ENCODE data around the gene TANGO2. TPM values are rescaled to one million over a fixed set of nuclear protein-coding genes. Genes with fewer than 3 reads are reported as not detected.

Gene TANGO2
- total and polyA plus RNA-seq, 2 donors (not counting 1 experiment from before 2014, with no cell fraction given): 75.5 to 75.6 TPM

DNA sequence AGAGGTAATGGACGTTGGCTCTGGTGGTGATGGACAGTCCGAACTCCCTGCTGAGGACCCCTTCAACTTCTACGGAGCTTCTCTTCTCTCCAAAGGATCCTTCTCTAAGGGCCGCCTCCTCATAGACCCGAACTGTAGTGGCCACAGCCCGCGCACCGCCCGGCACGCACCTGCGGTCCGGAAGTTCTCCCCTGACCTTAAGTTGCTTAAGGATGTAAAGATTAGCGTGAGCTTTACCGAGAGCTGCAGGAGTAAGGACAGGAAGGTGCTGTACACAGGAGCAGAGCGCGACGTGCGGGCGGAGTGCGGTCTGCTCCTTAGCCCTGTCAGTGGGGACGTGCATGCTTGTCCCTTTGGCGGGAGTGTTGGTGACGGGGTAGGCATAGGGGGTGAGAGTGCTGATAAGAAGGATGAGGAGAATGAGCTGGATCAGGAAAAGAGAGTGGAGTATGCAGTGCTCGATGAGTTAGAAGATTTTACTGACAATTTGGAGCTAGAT is 65.2 kb downstream of the TANGO2 start:
- peaks cover 26% of the 10 kb centered on the region for H3K4me1 Mint-ChIP-seq
- no peak overlapping the region for H3K27ac Mint-ChIP-seq
- TF ChIP-seq EZH2 (IDR thresholded peaks at IDR 0.05; ENCODE audit: borderline replicate concordance, insufficient read depth, low read depth, low read length, poor library complexity, severe bottlenecking) (no peak), CTCF (IDR thresholded peaks at IDR 0.05) (no peak)
- Histone ChIP-seq H3K4me3 (ENCODE audit: control extremely low read depth in 1 of 5, extremely low read depth in 1 of 5, insufficient read depth in 1 of 5, low read depth in 2 of 5, low read length in 4 of 5) (no peak overlapping the region), H3K79me2 (ENCODE audit: control insufficient read depth, insufficient read depth, low read length) (peaks cover 49% of the 10 kb centered on the region), H3K27ac (ENCODE audit: low read length in 2 of 2) (no peak overlapping the region), H4K20me1 (ENCODE audit: control insufficient read depth, insufficient read depth, low read length, poor library complexity, severe bottlenecking) (peaks cover 26% of the 10 kb centered on the region), H3K9me3 (ENCODE audit: control extremely low read depth in 1 of 3, control insufficient read depth in 2 of 3, insufficient read depth in 1 of 3, low read length in 2 of 3) (no peaks in the 10 kb centered on the region), H3K4me1 (ENCODE audit: control insufficient read depth in 2 of 2, insufficient read depth in 2 of 2, low read length in 2 of 2) (peaks cover 3 to 6% of the 10 kb centered on the region in 2 donors), H3K27me3 (replicated peaks in 1 of 4; ENCODE audit: control extremely low read depth in 1 of 4, control insufficient read depth in 3 of 4, insufficient read depth in 4 of 4, low read length in 3 of 4) (no peaks in the 10 kb centered on the region), H2AFZ (ENCODE audit: insufficient read depth, low read depth, low read length, poor library complexity, severe bottlenecking) (no peak overlapping the region), H3K9ac (ENCODE audit: low read length) (no peak overlapping the region), H3K4me2 (replicated peaks; ENCODE audit: low read depth, low read length, poor library complexity, severe bottlenecking) (no peak overlapping the region), H3K36me3 (replicated peaks in 1 of 2; ENCODE audit: control extremely low read depth in 1 of 2, control insufficient read depth in 1 of 2, extremely low read depth in 1 of 2, insufficient read depth in 2 of 2, low read length in 1 of 2) (peaks cover 3 to 47% of the 10 kb centered on the region in 2 experiments)
- H3K27me3 Mint-ChIP-seq: no peaks in the 10 kb centered on the region
- CTCF ChIA-PET: interaction anchor here (0.6 to 1.3 kb wide), 2 partner anchors 115 to 117 kb away, joined by 3 read pairs; no protein-coding TSS in a partner anchor
- H3K9me3 Mint-ChIP-seq (ENCODE audit: insufficient read depth): no peaks in the 10 kb centered on the region
- intact Hi-C loops (cut with micrococcal nuclease): loop anchor here (10.0 kb wide), 1 partner anchor 231 kb away; the partner anchor contains the start of genes GNB1L and RTL10
- DNase-seq (no peak), ATAC-seq (ENCODE audit: low read depth) (no peak)
- POLR2A ChIA-PET: interaction anchor here (0.7 kb wide), 1 partner anchor 121 kb away, joined by 5 read pairs; no protein-coding TSS in a partner anchor
- WGBS (ENCODE audit: insufficient coverage): 98% methylated on average over 18 of the region's 24 CpGs
- H3K4me3 Mint-ChIP-seq: no peak overlapping the region

- Mint-ChIP-seq H3K27me3 (no peaks in the 10 kb centered on the region), H3K4me3 (no peak overlapping the region), H3K9me3 (ENCODE audit: insufficient read depth) (no peaks in the 10 kb centered on the region), H3K27ac (no peak overlapping the region), H3K4me1 (peaks cover 20% of the 10 kb centered on the region)
- no peak overlapping the region for H3K27ac ChIP-seq (ENCODE audit: low read length in 2 of 2)
- ATAC-seq (ENCODE audit: low read depth) (no peak), DNase-seq (no peak)
- no peak overlapping the region for H3K4me2 ChIP-seq (replicated peaks; ENCODE audit: low read depth, low read length, poor library complexity, severe bottlenecking)
- intact Hi-C loops (cut with micrococcal nuclease): loop anchor here (10.0 kb wide), 1 partner anchor 232 kb away; the partner anchor contains the start of genes GNB1L and RTL10
- H3K9ac ChIP-seq (ENCODE audit: low read length): no peak overlapping the region
- no peaks in the 10 kb centered on the region for H3K4me1 ChIP-seq (ENCODE audit: control insufficient read depth in 2 of 2, insufficient read depth in 2 of 2, low read length in 2 of 2)
- H3K9me3 ChIP-seq (ENCODE audit: control extremely low read depth in 1 of 3, control insufficient read depth in 2 of 3, insufficient read depth in 1 of 3, low read length in 2 of 3): no peaks in the 10 kb centered on the region
- H3K27me3 ChIP-seq (replicated peaks in 1 of 4; ENCODE audit: control extremely low read depth in 1 of 4, control insufficient read depth in 3 of 4, insufficient read depth in 4 of 4, low read length in 3 of 4): no peaks in the 10 kb centered on the region
- WGBS (ENCODE audit: insufficient coverage): 98% methylated on average over 5 of the region's 5 CpGs
- no peak overlapping the region for H2AFZ ChIP-seq (ENCODE audit: insufficient read depth, low read depth, low read length, poor library complexity, severe bottlenecking)
- POLR2A ChIA-PET: interaction anchor here (0.7 kb wide), 1 partner anchor 121 kb away, joined by 5 read pairs; no protein-coding TSS in a partner anchor
- CTCF ChIA-PET: interaction anchor here (0.6 kb wide), 1 partner anchor 118 kb away, joined by 3 read pairs; no protein-coding TSS in a partner anchor
- H4K20me1 ChIP-seq (ENCODE audit: control insufficient read depth, insufficient read depth, low read length, poor library complexity, severe bottlenecking): peaks cover 26% of the 10 kb centered on the region
- H3K36me3 ChIP-seq (replicated peaks in 1 of 2; ENCODE audit: control extremely low read depth in 1 of 2, control insufficient read depth in 1 of 2, extremely low read depth in 1 of 2, insufficient read depth in 2 of 2, low read length in 1 of 2): peaks cover 4 to 52% of the 10 kb centered on the region in 2 experiments
- no peak overlapping the region for H3K4me3 ChIP-seq (ENCODE audit: control extremely low read depth in 1 of 5, extremely low read depth in 1 of 5, insufficient read depth in 1 of 5, low read depth in 2 of 5, low read length in 4 of 5)
- no peak for TF ChIP-seq CTCF (IDR thresholded peaks at IDR 0.05)
- TF ChIP-seq EZH2 (IDR thresholded peaks at IDR 0.05; ENCODE audit: borderline replicate concordance, insufficient read depth, low read depth, low read length, poor library complexity, severe bottlenecking): no peak
- H3K79me2 ChIP-seq (ENCODE audit: control insufficient read depth, insufficient read depth, low read length): peaks cover 43% of the 10 kb centered on the region
Measured at GRCh38 chr22:20086763-20087162, 65.9 kb downstream of the TANGO2 start.

All from B cell (primary cell).